Measurements from ENCODE around the gene CIBAR2.

Gene CIBAR2

GRCh38 chr16:85079785-85080570, 32.3 kb downstream of the CIBAR2 start:
- no peak for DNase-seq

GRCh38 chr16:85078952-85079351, 33.3 kb downstream of the CIBAR2 start:
- no peak for DNase-seq

DNA sequence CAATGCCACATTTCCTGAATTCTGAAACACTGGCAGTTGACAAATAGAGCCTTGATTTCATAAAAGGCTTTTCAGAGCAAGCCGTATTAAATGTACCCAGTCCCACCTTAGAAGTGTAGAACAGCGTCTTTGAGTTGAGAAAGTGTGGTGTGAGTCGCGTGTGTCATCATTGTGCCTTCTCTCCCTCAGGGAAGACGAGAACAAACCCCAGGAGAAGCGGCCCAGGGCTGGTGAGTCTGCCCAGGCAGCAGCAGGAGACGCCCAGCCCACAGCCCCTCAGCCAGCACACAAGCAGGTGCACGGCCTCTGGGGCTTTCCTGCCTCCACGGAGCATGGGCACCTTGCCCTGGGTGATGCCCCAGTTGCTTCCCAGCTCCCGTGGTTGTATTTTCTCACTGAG, 34.0 kb downstream of the CIBAR2 start:
- DNase-seq, result no peak

- DNase-seq, result no peak
These were observed 34.6 kb downstream of the CIBAR2 start for GRCh38 chr16:85077576-85078125.

GRCh38 chr16:85077039-85077438, 35.2 kb downstream of the CIBAR2 start:
- no peak for DNase-seq

- DNase-seq, result no peak
These were observed 36.9 kb downstream of the CIBAR2 start for GRCh38 chr16:85075236-85075924.

GRCh38 chr16:85074225-85074914, 37.9 kb downstream of the CIBAR2 start:
- DNase-seq, result no peak

- no peak for DNase-seq
These were observed 39.3 kb downstream of the CIBAR2 start for GRCh38 chr16:85072947-85073346.

- DNase-seq, result no peak
These were observed 40.0 kb downstream of the CIBAR2 start for GRCh38 chr16:85072076-85072860.

DNA sequence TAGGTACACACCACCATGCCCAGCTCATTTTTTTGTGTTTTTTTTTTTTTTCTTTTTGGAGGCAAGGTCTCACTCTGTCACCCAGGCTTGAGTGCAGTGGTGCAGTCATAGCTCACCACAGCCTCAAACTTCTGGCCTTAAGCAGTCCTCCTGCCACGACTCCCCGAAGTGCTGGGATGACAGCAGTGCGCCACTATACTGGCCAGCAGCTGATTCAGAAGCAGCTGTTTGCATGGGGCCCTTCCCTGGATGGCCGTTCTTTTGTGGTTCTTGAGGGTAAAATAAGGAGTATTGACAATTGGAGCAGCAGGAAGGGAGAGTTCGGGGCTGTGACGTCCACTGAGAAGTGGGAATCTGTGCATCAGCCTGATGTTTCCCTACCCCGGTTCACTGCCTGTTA, 43.1 kb downstream of the CIBAR2 start:
- DNase-seq, result no peak

DNA sequence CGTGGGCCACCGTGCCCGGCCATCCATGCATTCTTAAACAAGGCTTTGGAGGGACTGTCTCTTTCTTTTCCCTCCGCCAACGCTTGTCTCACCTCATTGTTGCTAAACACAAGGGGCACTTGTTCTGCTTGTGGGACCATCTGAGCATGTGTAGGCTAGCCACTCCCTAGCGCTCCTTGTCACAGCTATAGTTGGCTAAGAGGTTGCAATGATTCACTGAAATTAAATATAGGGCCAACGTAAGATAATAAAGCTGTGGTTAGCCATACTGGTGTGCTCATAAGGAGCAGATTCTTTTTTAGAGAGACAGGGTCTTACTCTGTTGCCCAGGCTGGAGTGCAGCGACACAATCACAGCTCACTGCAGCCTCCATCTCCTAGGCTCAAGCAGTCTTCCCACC, 43.5 kb downstream of the CIBAR2 start:
- DNase-seq, result no peak

- DNase-seq, result no peak
These were observed 44.8 kb downstream of the CIBAR2 start for GRCh38 chr16:85067426-85067825.

- DNase-seq, result no peak
These were observed 45.2 kb downstream of the CIBAR2 start for GRCh38 chr16:85067024-85067423.

DNA sequence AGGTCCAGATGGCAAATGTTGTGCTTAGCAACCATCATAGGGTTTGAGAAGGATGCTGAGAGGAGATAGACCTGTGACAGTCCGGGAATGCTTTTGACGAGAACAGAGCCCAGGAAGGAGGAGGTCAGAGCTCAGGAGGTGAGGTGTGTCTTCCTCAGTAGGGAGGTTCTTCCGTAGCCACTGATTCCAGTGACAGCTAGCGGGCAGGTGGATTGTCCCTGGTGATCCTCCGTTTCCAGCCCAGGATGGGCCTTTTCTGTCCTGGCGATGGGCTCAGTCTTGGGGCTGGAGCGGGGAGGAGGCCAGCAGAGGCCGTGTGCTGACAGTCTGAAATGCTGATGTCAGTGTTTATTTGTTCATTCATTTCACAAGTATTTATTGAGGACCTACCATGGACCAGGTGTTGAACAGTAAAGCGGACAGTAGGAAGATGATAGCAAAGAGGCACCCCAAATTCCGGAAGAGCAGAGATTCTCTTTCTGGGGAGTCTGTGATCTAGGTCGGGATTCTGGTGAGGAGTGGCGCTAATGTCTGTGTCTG, 45.9 kb downstream of the CIBAR2 start:
- no peak for DNase-seq

- no peak for DNase-seq
These were observed 47.2 kb downstream of the CIBAR2 start for GRCh38 chr16:85065099-85065498.

GRCh38 chr16:85064186-85064585, 48.1 kb downstream of the CIBAR2 start:
- DNase-seq, result no peak

DNA sequence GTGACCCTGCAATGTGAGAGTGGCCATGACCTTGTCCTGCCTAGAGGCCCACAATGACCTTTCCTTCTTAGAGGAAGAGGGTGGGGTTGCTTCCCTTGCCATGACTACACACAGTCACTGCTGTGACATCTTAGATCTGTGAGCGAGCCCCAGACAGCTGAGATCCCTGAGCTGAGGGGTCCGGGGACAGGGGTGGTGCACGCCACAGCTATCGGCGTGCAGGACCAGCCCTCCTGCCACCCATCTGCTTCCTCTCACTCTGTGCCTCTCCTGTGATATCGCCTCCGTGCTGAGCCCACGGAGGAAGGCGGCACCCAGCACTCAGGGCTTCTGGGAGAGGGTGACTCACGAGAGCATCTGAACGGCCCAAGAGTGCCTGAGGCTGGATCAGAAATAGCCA, 49.4 kb downstream of the CIBAR2 start:
- no peak for DNase-seq

DNA sequence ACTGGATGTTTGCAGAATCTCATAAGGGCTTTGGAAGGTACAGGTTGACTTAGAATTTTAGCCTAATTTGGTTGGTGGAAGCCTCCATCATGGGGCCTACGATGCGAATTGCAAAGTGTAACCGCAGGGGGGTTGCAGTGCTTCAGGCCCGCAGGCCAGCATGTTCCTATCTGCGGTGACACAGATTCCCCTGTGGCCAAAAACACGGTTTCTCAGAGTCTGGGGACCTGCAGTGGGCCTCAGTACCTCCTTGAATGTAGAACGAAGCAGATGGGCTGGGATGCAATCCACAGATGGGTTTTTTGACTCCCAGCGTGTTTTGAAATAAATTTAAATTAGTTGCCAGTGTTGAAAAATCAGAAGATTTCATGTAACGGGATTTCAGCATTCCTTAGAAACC, 49.9 kb downstream of the CIBAR2 start:
- no peak for DNase-seq

- no peak for DNase-seq
These were observed 50.7 kb downstream of the CIBAR2 start for GRCh38 chr16:85061566-85061965.

DNA sequence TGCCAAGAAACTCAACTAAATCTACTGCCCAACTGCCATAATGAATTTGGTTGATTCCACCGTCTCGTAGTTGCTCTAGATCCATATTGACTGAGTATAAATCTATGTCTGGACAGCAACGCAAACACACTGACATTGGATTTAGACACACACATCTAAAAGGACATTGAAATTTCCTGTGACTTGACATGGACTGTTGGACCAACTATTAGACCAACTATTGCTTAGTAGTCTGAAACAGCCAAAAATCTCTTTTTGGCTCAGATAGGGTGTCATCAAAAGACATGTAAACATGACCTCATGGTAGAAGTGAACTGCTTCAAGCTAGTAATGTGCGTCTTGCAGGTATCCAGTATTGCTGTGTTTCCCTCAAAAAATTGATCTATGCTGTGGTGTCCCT, 53.4 kb downstream of the CIBAR2 start:
- no peak for DNase-seq

GRCh38 chr16:85057948-85058347, 54.3 kb downstream of the CIBAR2 start:
- DNase-seq, result no peak

DNA sequence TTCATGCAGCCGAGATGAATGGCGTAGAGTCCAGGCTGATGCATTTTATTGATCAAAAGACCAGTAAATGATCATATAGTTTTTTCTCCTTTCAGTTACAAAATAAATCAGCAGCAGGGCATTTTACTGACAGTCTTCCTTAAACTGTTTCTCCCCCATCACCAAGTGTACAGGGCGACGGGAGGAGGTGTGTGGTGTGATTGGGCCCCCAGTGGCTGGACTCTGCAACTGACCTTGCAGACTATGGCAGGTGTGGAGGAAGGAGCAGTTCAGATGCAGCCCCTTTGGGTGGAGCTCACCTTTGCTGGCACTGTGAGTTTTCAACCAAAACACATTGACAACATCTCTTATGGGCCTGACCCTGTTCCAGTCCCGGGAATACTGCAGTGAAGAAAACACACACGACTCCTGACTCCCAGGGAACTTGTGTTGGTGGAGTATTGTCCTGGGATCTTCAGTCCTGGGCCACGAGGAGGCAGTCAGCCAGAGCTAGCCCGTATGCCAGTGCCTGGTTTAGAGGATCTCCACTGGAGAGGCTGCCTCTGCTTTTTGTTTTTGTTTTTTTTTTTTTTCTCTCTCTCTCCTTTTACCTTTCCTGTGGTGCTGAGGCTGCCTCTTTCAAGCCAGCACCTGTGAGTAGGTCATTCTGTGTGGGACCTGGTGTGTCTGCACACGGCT, 54.9 kb downstream of the CIBAR2 start:
- DNase-seq, result no peak

Measured in central memory CD4-positive, alpha-beta T cell (primary cell).